DMS153 (cell line): ENCODE data around the gene FILIP1L.

Source experiments
- DNase-seq: peaks from one replicate; lab custom pipeline; 2025; lab: John Stamatoyannopoulos, UW

FILIP1L gene

DNA sequence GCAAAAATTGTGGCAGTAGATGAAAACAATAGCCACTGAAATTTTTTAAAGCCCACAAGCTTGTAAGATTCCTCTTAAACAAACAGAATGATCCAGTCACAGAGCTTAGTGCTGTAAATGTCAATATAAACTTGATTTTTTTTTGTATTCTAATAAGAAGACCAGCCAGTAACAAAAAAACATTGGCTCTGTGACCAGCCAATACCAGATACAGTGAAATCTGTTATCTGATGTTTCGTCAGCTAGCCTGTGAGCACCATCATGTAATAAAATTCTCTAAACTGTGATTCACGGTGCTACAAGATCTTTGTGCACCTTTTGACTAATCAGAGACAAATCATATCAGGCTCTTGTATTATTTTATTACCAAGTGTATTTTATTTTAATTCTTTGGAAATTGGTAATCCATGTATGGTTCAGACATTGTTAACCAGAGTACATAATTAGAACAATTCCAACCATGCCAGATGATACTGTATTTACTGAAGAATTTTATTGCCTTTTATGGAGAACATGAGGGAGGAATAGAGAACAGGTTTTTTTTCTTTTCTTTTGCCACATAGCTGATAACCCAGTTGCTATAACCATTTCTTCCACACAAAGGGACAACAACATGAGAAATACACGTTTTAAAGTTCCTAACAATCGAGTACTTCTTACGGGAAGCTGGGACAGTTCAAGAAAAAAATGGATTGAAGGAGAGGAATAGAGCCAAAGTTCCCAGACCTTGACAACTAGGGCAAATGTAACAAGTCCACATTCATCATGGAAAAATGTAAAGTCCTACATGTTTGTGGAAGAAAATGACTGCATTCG lies 71.9 kb downstream of the FILIP1L start:
- no peak for DNase-seq

DNA sequence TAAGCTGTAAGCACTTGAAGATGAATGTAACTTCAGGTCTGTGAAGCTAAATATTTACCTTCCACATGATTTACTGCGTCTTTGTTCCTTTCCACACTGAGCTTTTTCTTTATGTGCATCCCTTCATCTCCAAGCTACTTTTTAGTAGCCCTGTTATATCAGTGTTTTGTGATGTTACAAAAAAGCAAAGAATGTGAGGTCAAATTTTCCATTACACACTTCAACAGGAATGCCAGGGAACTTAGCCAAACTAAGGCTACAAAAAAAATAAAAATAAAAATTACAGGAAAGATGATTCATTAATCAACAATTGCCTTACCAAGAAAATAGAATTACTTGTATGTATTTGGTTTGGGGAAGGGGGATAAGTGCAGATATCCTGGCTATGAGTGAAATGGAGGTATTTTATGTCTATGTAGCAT lies 73.0 kb downstream of the FILIP1L start:
- DNase-seq = peak; percentile 7

DNA sequence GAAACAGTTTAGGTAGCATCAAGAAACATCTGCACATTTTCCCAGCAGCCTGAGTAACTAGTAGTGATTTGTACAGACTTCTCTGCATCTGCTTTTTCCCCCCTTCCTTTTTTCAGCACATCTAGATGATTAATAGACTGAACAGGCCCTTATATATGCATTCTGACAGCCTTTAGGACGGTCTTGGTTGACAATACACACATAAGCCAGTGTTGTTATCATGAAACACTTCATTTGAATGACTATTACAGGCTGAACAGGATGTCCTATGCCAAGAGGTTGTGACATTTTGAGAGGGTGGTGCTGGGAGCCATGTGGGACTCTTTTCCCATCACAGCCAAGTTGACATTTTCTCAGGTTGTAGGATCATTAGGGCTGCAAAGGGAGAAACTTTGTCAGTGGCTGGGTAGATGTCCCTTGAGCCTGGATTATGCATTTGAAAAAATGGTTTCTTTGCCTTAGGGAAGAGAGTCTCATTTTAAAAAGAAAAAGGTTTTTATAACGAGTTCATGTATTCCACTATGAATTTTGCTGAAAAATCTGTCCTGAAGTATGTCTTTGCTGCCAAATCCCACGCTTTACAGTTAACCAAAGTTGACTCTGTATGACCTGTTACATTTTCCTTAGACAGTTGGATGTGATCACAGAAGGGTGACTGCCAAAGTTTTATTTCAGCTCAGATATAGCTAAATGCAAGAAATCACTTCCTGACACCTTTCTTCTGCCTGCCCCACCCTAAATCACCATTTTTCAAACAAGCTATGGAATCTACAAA lies 73.7 kb downstream of the FILIP1L start:
- no peak for DNase-seq

DNA sequence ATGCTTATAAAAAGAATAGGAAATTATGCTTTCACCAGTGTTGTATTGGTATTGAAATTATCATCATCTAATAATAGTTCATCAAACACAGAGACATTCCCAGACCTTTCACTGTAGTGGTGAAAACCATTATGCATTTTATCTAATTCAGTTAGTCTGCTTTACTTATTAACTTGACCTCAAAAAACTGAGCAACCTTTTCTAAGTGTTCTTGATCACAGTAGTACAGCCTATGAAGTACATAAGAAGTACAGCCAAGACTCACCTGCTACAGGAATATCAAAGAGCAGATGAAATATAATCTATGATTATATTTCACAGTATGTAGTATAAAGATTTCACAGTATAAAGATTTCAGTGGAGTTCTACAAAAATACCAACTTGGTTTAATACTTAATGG lies 75.2 kb downstream of the FILIP1L start:
- DNase-seq = no peak

DNA sequence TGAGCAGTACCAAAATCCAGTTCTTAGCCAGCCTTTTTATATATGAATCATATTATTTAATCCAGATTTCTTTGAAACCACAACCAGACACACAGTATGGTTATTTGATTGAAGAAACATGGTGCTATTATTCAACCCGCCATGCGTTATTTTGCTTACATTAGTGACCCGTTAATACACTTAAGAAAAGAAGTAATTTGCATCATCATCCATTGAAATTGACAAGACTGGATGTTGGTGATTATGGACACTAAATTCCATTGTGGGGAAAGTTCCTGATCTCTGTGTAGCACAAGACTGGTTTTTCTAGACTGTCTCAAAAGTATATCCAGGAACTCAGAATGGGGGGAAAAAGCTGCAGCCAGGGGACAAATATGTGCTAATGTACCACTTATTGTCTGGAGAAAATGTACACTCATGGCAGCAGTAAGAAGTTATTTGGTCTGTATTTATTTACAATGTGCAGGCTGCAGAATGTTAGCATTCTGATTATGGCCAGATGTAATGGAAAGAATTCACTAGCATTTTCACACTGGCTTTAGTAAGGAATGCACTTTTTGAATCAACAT lies 80.3 kb downstream of the FILIP1L start:
- no peak for DNase-seq

DNA sequence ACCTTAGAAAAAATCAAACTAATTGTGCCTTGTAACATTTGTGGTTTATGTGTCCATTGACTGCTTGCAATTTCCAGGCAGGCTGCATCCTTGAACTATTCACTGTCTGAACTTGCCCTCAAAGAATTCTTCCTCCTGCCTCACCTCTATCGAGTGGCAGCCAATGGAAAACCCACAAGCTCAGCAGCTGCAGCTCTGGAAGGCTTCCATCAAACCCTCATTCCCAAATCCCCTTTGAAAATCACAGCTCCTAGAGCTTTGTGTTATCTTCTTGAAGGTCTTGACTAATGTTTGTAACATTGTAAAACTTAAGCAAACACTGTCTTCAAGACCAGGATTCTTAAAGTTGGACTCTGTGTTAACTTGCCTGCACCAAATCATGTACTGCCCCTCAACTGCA lies 81.1 kb downstream of the FILIP1L start:
- no peak for DNase-seq

DNA sequence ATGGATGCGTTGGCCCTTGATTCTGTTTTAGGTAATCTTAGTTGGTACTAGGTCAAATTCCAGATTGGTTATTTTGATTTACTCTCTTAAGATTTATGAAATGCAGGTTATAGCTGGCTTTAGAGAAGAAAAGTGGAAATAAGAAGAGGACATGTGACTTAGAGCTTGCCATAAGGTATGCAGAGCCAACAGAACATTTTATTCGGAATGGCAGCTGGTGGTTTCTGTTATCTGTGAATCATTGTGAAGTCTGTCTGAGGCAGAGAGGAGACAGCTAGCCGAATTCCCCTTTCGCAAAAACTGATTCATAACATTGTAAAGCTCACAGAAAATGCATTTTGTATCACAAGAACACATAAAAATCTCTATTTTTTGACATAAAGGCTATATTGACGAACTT lies 82.1 kb downstream of the FILIP1L start:
- DNase-seq = no peak

DNA sequence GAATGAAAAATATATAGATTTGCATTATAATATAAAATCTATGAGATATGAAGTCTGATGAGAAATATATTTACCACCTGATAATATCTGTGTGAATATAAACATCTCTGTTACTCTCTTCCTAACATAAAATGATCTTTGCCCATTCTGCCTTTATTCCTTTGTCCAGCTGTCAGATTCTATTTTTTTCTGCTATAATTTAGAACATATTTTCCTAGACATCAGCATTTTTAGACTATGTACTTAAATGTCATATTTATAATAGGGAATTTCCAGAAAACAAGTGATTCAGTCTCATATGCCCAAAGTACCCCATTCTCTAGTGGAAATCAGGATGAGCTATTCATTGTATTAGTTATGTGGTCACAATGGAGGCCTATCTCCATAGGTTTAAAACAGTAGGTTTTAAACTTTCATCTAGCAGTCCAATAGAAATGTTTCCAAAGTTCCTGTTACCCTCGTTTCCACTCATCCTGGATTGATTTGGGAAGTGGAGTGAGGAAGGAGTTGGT lies 83.3 kb downstream of the FILIP1L start:
- DNase-seq = no peak

DNA sequence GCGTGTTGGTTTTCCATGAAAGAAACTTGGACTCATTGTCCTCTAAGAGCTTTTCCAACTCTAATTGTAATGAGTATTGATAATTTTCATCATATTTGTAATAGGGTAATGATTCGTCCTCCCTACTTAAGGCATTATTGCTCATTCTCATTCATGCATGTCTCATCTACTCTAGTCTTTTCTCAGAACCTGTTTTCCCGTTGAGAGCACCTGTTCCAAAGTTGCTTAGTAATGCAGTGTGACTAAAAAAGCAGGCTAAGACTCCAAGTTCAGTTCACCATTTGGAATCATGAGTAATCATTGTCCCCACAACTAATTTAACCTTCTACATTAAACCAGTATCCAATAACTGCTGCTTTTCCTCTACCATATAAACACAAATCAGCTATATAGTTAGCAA lies 84.0 kb downstream of the FILIP1L start:
- no peak for DNase-seq

DNA sequence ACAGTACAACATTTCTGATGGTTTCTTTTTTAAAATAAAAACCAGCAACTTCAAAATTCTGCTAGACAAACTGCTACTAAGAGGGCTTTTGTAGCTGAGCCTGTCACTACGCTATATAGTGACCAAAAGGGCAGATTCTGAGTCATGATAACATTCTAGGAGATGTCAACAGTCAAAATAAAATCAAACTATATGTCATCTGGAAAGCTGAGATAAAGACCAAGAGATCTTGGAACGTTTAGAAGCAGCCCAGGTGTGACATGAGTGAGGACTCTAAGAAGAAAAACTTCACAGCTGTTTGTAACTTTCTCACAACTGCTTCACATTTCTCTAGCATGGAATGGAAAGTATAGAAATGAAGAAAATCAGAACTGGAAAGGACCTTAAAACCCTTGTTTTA lies 84.6 kb downstream of the FILIP1L start:
- no peak for DNase-seq

DNA sequence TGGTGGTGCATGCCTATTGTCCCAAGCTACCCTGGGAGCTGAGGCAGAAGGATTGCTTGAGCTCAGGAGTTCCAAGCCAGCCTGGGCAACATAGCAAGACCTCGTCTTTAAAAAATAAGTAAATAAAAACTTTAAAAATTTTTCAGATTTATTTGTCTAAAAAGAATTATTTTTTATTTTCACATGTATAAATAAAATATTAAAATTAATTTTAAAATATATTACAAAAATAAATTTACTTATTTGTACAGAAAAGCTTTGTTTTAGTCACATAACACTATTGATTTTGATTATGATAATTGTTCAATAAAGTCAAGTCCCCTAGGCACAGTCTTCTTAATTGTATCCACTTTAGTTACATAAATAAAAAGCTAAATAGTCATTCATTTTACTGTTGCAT lies 85.2 kb downstream of the FILIP1L start:
- no peak for DNase-seq

DNA sequence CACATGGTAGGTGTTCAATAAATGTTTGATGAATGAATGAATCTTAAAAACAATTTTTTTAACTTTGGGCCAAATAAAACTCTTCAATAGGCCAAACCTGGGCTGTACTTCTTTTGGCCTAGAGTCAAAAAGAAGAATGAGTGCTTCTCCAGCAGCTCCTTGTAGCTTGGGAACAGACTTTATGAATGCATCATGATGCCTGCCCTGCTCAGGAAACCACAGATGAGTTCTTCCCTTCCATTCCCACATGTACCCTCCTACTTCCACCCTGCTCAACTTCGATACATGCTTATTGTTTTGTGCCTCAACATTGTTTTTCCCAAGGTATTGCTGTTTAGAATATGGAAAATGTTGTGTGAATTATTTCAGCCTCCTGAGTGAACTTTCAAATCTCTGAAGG lies 87.0 kb downstream of the FILIP1L start:
- DNase-seq = no peak

DNA sequence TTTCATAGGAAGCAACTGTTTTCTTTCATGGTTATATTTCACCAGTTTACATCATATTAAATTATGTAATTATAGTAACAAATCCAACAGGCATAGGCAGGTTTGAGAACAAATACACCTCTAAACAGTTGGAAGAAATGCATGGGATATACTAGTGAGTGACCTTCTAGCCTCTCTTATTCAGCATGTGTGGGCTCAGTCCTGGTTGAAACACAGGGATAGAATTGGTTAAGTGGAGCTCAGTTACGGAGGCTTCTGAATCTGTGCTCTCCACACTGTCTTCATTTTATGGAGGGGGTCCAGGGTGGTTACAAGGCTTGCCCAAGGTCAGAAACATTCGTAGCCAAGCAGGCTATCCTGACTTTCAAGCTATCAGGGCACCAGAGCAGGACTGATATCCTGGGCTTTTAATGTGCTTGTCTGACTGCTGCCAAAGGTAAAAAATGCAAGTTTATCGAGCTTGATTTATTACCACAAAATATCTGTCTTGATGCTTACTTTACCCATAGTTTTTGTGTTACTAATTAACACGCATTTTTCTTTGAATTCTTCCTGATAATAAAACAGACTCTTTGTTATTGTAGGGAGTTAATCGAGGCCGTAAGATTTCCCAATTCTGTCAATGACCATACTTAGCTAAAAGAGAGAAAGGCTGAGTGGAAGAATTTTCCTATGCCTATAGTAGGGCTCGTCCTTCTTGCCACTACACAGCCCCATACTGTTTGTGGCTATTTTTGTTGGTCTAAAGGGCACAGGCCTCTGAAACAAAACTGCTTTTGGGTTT lies 89.6 kb downstream of the FILIP1L start:
- DNase-seq = no peak

DNA sequence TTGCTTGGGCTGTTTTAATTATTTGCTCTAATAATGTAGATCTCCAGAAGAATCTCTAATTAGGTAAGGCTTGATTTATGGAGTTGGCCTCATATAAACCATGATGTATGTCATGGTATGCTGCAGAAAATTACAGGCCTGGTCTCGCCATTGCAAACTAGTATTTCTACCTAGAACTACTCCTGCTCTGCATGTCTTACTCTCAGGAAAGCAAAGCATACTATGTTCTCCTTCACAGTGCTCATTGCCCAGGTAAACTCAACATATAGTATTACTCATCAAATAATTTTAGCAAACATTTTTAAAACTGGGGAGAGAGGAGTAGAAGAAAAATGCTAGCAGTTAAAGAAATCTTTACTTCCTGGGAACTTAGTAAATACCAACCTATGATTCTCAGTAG lies 90.7 kb downstream of the FILIP1L start:
- no peak for DNase-seq

DNA sequence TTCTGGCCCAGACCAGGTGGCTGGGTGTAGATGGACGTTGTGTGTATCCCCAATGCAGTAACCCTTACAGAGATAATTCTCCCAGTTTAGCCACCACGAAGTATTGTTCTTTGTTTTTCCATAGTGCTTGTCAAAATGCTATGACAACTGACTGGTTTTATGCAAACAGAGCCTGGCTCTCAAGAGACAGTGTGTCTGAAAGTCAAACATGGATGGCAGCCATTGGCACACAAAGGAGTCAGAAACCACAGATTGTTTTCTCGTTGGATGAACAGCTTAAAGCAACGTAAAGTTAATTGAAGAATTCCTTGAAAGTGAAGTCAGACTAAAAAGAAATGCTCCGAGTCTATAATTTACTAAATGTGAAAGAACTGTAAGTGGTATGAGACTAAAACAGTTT lies 91.2 kb downstream of the FILIP1L start:
- DNase-seq = peak; percentile 87

DNA sequence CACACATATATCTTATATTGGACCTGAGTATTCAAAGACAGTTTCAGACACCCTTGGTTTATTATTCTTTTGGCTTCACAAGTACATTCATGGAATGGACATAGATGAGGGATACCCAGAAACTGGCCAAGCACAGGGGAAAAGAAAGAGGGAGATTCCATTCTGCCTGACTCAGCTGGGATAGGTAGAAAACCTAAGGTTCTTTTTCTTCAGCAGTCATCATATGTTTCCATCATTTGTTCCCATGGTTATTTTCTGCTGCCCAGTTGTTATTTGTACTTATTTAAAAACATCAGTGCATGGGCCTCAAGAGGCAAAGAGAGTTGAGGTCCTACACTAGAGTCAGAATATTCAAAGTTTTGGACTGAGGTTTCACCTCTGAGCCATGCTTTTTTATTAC lies 91.8 kb downstream of the FILIP1L start:
- DNase-seq = no peak

DNA sequence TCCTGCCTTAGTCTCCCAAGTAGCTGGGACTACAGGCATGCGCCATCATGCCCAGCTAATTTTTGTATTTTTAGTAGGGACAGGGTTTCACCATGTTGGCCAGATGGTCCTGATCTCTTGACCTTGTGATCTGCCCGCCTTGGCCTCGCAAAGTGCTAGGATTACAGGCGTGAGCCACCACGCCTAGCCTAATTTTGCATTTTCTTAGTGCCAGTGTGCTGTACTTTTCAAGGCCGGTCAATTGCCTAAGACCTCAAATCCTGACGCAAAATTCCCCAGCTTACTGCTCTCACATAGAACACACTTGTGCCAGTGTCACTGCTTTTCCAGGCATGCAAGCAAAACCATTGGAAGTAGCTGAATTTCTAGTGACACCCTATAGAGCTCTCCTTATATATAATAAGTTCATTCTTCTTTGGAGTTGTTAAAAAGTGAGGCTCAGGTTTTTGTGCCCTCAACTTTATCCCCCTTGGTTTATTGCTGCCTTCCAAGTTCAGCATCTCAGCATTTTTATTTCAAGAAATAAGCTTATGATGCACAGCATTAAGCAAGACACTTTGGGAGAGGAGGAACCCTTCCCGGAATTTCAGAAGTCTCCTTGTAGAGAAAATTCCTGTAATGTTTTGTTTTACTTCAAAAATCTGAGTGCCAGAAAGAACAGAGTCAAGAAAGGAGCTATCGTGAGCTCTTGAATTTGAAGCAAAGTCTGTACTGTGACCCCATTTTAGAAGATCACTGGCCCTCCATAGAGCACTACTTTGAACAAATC lies 93.2 kb downstream of the FILIP1L start:
- no peak for DNase-seq

DNA sequence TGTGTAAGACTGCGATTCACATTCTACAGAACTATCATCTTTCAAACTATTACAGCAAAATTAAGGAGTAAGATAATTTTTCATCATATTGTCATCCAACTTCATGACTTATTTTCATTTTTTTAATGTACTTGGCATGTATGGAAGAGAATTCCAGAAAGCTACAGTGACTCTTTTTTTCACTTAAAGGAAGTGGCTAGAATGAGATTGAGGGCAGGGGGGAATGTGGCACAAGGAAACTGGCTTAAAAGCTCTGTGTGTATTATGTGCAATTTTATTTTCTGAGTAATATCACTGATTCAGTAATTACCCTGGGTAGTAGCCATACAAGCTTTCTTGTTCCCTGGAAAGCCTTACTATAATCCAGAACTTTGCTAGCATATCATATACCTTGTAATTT lies 94.6 kb downstream of the FILIP1L start:
- no peak for DNase-seq

DNA sequence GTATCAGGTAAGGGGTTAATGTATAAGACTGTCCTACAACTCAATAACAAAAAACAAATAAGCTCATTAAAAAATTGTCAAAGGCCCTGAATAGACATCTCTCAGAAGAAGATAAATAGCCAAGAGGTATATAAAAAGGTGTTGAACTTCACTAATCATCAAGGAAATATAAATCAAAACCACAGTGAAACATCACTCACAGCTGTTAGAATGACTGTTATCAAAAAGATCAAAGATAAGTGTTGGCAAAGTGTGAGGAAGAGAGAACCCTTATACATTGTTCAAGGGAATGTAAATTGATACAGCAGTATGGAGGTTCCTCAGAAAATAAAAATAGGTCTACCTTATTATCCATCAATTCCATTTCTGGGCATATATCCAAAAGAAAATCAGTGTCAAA lies 95.5 kb downstream of the FILIP1L start:
- no peak for DNase-seq

DNA sequence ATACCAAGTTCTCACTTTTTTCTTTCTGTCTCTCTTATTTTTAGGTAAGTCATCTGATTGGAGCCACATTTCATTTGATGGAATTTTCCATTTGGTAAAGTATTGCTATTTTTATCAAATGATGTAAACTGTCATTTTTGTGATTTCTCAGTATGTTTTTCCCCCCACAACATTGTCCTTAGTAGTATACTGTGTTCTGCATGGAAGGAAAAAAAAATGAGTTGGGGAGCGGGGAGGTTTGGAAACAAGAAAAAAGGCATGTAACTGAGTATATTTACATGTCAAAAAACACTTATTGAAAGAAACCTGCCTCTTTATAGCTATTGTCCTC lies 104.2 kb downstream of the FILIP1L start:
- DNase-seq = no peak

DNA sequence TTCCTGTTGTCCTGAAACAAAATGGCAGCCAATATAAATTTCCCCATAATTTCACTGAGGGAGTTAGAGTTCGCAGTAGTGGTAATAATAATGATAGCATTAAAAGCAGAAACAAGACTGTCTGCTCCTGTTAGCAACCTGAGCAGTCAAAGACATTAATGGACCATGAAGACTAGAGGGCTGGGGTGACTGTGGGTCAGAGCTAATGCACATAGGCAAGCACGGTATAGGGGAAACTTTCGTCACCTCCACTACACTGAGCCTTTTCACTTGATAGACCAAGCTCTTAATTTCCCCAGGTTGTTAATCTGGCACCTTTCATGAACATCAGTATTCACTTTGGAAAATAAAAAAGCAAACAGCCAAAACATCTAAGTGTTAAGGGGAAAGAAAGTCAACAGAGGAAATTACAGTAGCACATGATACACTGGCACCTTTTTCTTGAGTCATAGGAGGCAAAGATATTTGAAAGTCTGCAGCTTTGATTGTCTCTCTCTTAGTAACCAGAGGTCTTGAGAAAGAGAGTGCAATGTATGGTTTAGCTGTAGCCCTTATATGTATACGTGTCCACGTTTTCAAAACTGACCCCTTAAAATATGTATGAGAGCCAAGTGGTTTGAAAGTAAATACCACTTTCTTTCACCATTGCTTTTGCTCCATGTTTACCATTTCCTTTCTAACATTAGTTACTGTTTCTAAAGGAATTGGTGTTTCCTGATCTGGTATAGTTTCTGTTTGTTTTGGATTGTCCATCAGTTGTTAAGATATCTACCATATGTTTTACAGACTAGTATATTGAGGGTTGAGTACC lies 104.8 kb downstream of the FILIP1L start:
- no peak for DNase-seq
